Hepatocyte (in vitro differentiated cells): ENCODE data around the gene CCNQ. TPM values are rescaled to one million over a fixed set of nuclear protein-coding genes. Genes with fewer than 3 reads are reported as not detected.

Experiments
- DNase-seq: peaks from one replicate; pipeline ENCODE4 v3.0.0-alpha.2; 2016; ENCODE audit warnings: low spot score
- H2AFZ ChIP-seq: fragments of 200-600 bp; sonication (generic); 2 replicates; pipeline ENCODE4 v1.6.0; 2016; ENCODE audit warnings: antibody characterized with exemption, mild to moderate bottlenecking
- H3K27ac ChIP-seq: fragments of 200-600 bp; sonication (generic); 2 replicates; pipeline ENCODE4 v1.5.1; 2016; ENCODE audit warnings: mild to moderate bottlenecking
- H3K27me3 ChIP-seq: fragments of 200-600 bp; sonication (generic); 2 replicates; pipeline ENCODE4 v1.6.1; 2016
- H3K36me3 ChIP-seq: fragments of 200-600 bp; sonication (generic); replicated peaks from 2 replicates; pipeline ENCODE4 v1.5.1; 2016; ENCODE audit warnings: low read depth; ENCODE audit not compliant: insufficient read depth
- H3K4me1 ChIP-seq: fragments of 200-600 bp; sonication (generic); 2 replicates; pipeline ENCODE4 v1.5.1; 2016; ENCODE audit warnings: mild to moderate bottlenecking, moderate library complexity; ENCODE audit not compliant: insufficient read depth
- H3K4me2 ChIP-seq: fragments of 200-600 bp; sonication (generic); 2 replicates; pipeline ENCODE4 v1.6.0; 2016
- H3K4me3 ChIP-seq: fragments of 200-600 bp; sonication (generic); 2 replicates; pipeline ENCODE4 v1.5.1; 2016; ENCODE audit warnings: mild to moderate bottlenecking
- H3K79me2 ChIP-seq: fragments of 200-600 bp; sonication (generic); 2 replicates; pipeline ENCODE4 v1.6.0; 2017; ENCODE audit warnings: mild to moderate bottlenecking
- H3K9me2 ChIP-seq: fragments of 200-600 bp; sonication (generic); replicated peaks from 2 replicates; pipeline ENCODE4 v1.6.0; 2017; ENCODE audit warnings: mild to moderate bottlenecking; ENCODE audit not compliant: insufficient read depth
- H3K9me3 ChIP-seq: fragments of 200-600 bp; sonication (generic); 2 replicates; pipeline ENCODE4 v1.5.1; 2016; ENCODE audit warnings: low read depth, mild to moderate bottlenecking
- H4K20me1 ChIP-seq: fragments of 200-600 bp; sonication (generic); 2 replicates; pipeline ENCODE4 v1.6.0; 2016; ENCODE audit warnings: mild to moderate bottlenecking; ENCODE audit not compliant: insufficient read depth, poor library complexity, severe bottlenecking
- CTCF ChIP-seq: fragments of 200-600 bp; sonication (generic); IDR thresholded peaks from 2 replicates; pipeline ENCODE4 v1.5.1; 2016; ENCODE audit warnings: antibody characterized with exemption, mild to moderate bottlenecking; ENCODE audit not compliant: poor library complexity
- EZH2 ChIP-seq: fragments of 200-600 bp; sonication (generic); IDR thresholded peaks from 2 replicates; pipeline ENCODE4 v1.6.1; 2016; ENCODE audit warnings: antibody characterized with exemption, mild to moderate bottlenecking, borderline replicate concordance
- EZH2phosphoT487 ChIP-seq: fragments of 200-600 bp; sonication (generic); IDR thresholded peaks from one replicate; pipeline ENCODE4 v1.6.1; 2018; ENCODE audit warnings: antibody characterized with exemption, mild to moderate bottlenecking, low read depth, moderate library complexity; ENCODE audit not compliant: unreplicated experiment, severe bottlenecking
- WGBS: methylation state at CpG from one replicate; pipeline ENCODE4 v1.1.6; 2016; ENCODE audit warnings: low lambda C conversion rate; ENCODE audit errors: missing lambda C conversion rate; 5-methylcytosine and 5-hydroxymethylcytosine counted together
- polyA plus RNA-seq: library from polyadenylated mRNA; unstranded; fragments of >200 nt; fragmentation: Nextera tagmentation; extraction: Ambion mirVana; gene quantifications from 2 replicates; pipeline ENCODE4 v1.2.1, GENCODE V29; 2016
- total RNA-seq: library from RNA; depleted of rRNA; stranded (reverse); fragments of >200 nt; gene quantifications from 2 replicates; pipeline ENCODE4 v1.2.3, GENCODE V29; 2014

The CCNQ gene
- total and polyA plus RNA-seq, 2 experiments from 2014 or later, result 26.7 to 28.3 TPM

- Histone ChIP-seq H3K4me2 (no peak overlapping the region), H3K79me2 (no peaks in the 10 kb centered on the region), H3K4me1 (no peaks in the 10 kb centered on the region), H4K20me1 (no peaks in the 10 kb centered on the region), H2AFZ (no peak overlapping the region), H3K4me3 (no peak overlapping the region), H3K27me3 (no peaks in the 10 kb centered on the region), H3K27ac (no peak overlapping the region), H3K36me3 (no peaks in the 10 kb centered on the region), H3K9me2 (no peaks in the 10 kb centered on the region), H3K9me3 (no peaks in the 10 kb centered on the region)
- DNase-seq, result no peak
- TF ChIP-seq EZH2phosphoT487, result no peak
- TF ChIP-seq EZH2, result no peak
- TF ChIP-seq CTCF, result no peak
- WGBS, result 74% methylated on average over 14 of the region's 18 CpGs
Measured at GRCh38 chrX:153578200-153578835, 20.6 kb downstream of the CCNQ start.

GRCh38 chrX:153576961-153577360 is 22.0 kb downstream of the CCNQ start:
- H3K9me3 ChIP-seq, result no peaks in the 10 kb centered on the region
- no peaks in the 10 kb centered on the region for H4K20me1 ChIP-seq
- H3K27ac ChIP-seq, result no peak overlapping the region
- no peak for TF ChIP-seq CTCF
- no peak for TF ChIP-seq EZH2
- no peak for TF ChIP-seq EZH2phosphoT487
- H3K79me2 ChIP-seq, result no peaks in the 10 kb centered on the region
- H3K36me3 ChIP-seq, result no peaks in the 10 kb centered on the region
- 85% methylated on average over 6 of the region's 6 CpGs for WGBS
- DNase-seq, result no peak
- H3K4me1 ChIP-seq, result no peaks in the 10 kb centered on the region
- H3K27me3 ChIP-seq, result no peaks in the 10 kb centered on the region
- H3K4me3 ChIP-seq, result no peak overlapping the region
- H2AFZ ChIP-seq, result no peak overlapping the region
- no peak overlapping the region for H3K4me2 ChIP-seq
- H3K9me2 ChIP-seq, result no peaks in the 10 kb centered on the region

- H3K36me3 ChIP-seq, result no peaks in the 10 kb centered on the region
- no peaks in the 10 kb centered on the region for H3K9me2 ChIP-seq
- no peaks in the 10 kb centered on the region for H4K20me1 ChIP-seq
- TF ChIP-seq EZH2 (no peak), EZH2phosphoT487 (no peak), CTCF (no peak)
- H3K4me3 ChIP-seq, result no peak overlapping the region
- H2AFZ ChIP-seq, result no peak overlapping the region
- no peak overlapping the region for H3K4me2 ChIP-seq
- DNase-seq, result no peak
- no peaks in the 10 kb centered on the region for H3K9me3 ChIP-seq
- no peaks in the 10 kb centered on the region for H3K79me2 ChIP-seq
- no peak overlapping the region for H3K27ac ChIP-seq
- no peaks in the 10 kb centered on the region for H3K27me3 ChIP-seq
- 68% methylated on average over 10 of the region's 10 CpGs for WGBS
- H3K4me1 ChIP-seq, result no peaks in the 10 kb centered on the region
Measured at GRCh38 chrX:153576239-153576870, 22.6 kb downstream of the CCNQ start.
